ENCODE results near the gene RAI1.
A peak's percentile ranks its signal among the peaks of the same experiment; 100 is the strongest.
"Not testable (repeated sequence)": the region's sequence is repeated elsewhere in the genome, so short reads cannot be mapped to it uniquely, and the experiment has no call there.

Gene RAI1

GRCh38 chr17:17681187-17681743, at the start of gene RAI1:
Gene RAI1, plus strand, starts transcription at chr17:17681458. Its CDS starts 111,491 bp downstream, at chr17:17792949.
- peak; percentile 52 for DNase-seq

- DNase-seq, result not testable (repeated sequence)
These were observed 48.6 kb upstream of the RAI1 start for GRCh38 chr17:17632690-17633089.

GRCh38 chr17:17633310-17633709, 47.9 kb upstream of the RAI1 start:
- no peak for DNase-seq

GRCh38 chr17:17635126-17635525, 46.1 kb upstream of the RAI1 start:
- DNase-seq, result no peak

GRCh38 chr17:17635537-17636271, 45.6 kb upstream of the RAI1 start:
- not testable (repeated sequence) for DNase-seq

- no peak for DNase-seq
These were observed 44.9 kb upstream of the RAI1 start for GRCh38 chr17:17636272-17636885.

GRCh38 chr17:17638467-17638866, 42.8 kb upstream of the RAI1 start:
- no peak for DNase-seq

GRCh38 chr17:17639661-17640270, 41.5 kb upstream of the RAI1 start:
- DNase-seq, result not testable (repeated sequence)

- DNase-seq, result peak; percentile 59
These were observed 39.4 kb upstream of the RAI1 start for GRCh38 chr17:17641621-17642409.

- DNase-seq, result not testable (repeated sequence)
These were observed 36.1 kb upstream of the RAI1 start for GRCh38 chr17:17645148-17645547.

- DNase-seq, result no peak
These were observed 35.3 kb upstream of the RAI1 start for GRCh38 chr17:17645961-17646360.

- no peak for DNase-seq
These were observed 33.6 kb upstream of the RAI1 start for GRCh38 chr17:17647524-17648178.

GRCh38 chr17:17648762-17649161, 32.5 kb upstream of the RAI1 start:
- no peak for DNase-seq

GRCh38 chr17:17650959-17651358, 30.3 kb upstream of the RAI1 start:
- DNase-seq, result no peak

GRCh38 chr17:17653343-17653742, 27.9 kb upstream of the RAI1 start:
- no peak for DNase-seq

- no peak for DNase-seq
These were observed 21.9 kb upstream of the RAI1 start for GRCh38 chr17:17659340-17659739.

GRCh38 chr17:17661134-17661533, 20.1 kb upstream of the RAI1 start:
- DNase-seq, result no peak

GRCh38 chr17:17661834-17662385, 19.3 kb upstream of the RAI1 start:
- no peak for DNase-seq

GRCh38 chr17:17663160-17664063, 17.8 kb upstream of the RAI1 start:
- peak; percentile 65 for DNase-seq

- no peak for DNase-seq
These were observed 17.2 kb upstream of the RAI1 start for GRCh38 chr17:17664064-17664452.

GRCh38 chr17:17665255-17665654, 16.0 kb upstream of the RAI1 start:
- DNase-seq, result no peak

All from NCI-H1436 treated with DMSO at 0.1 percent for 48 hours (cell line).